Right lobe of liver (tissue), 6 donors: ENCODE data around the gene DOHH. TPM values are rescaled to one million over a fixed set of nuclear protein-coding genes. Genes with fewer than 3 reads are reported as not detected.
A peak's percentile ranks its signal among the peaks of the same experiment; 100 is the strongest.
"Not testable (repeated sequence)": the region's sequence is repeated elsewhere in the genome, so short reads cannot be mapped to it uniquely, and the experiment has no call there.

Experiments
- ATAC-seq, 4 donors: fragments of 200-7000 bp; cut with Tn5 transposase; one replicate each; pipeline ENCODE4 v1.9.1; 2020; ENCODE audit warnings: mild to moderate bottlenecking in 4 of 4, moderate library complexity in 4 of 4
- DNase-seq, 3 donors: peaks; one replicate each; pipeline ENCODE4 v3.0.0-alpha.2; 2020
- H3K27ac ChIP-seq, 3 donors: fragments of 200-600 bp; one replicate each; pipeline ENCODE4 v1.8.0; 2022
- H3K27me3 ChIP-seq, 2 donors: fragments of 200-600 bp; one replicate each; pipeline ENCODE4 v1.8.0; 2022
- H3K36me3 ChIP-seq, 4 donors: fragments of 200-600 bp; sonication (generic) in 1 of 4; one replicate each; pipeline versions ENCODE4 v1.5.1 to v1.8.0; 2017 to 2022; ENCODE audit warnings: control low read depth in 1 of 4
- H3K4me1 ChIP-seq, 4 donors: fragments of 200-600 bp; sonication (generic) in 1 of 4; one replicate each; pipeline versions ENCODE4 v1.5.1 to v1.8.0; 2017 to 2022; ENCODE audit warnings: control low read depth in 1 of 4
- H3K4me3 ChIP-seq, 3 donors: fragments of 200-600 bp; one replicate each; pipeline ENCODE4 v1.8.0; 2022
- H3K9me3 ChIP-seq, 4 donors: fragments of 200-600 bp; sonication (generic) in 1 of 4; one replicate each; pipeline versions ENCODE4 v1.5.1 to v1.8.0; 2017 to 2022; ENCODE audit warnings: control low read depth in 1 of 4
- CTCF ChIP-seq, 4 donors: fragments of 200-600 bp in 3 of 4; fragments of 450-650 bp in 1 of 4; IDR thresholded peaks; one replicate each; pipeline versions ENCODE4 v1.5.1 to v1.8.0; 2016 to 2022; ENCODE audit warnings: antibody characterized with exemption in 4 of 4, mild to moderate bottlenecking in 2 of 4
- POLR2A ChIP-seq: fragments of 450-650 bp; IDR thresholded peaks from one replicate; pipeline ENCODE4 v1.6.1; 2017; ENCODE audit warnings: antibody characterized with exemption, mild to moderate bottlenecking
- WGBS: methylation state at CpG from one replicate; pipeline ENCODE4 v1.1.6; 2018; ENCODE audit warnings: low coverage, low lambda C conversion rate; ENCODE audit not compliant: insufficient coverage; ENCODE audit errors: missing lambda C conversion rate; 5-methylcytosine and 5-hydroxymethylcytosine counted together
- intact Hi-C, 2 donors: fragments of 100-400 bp; cut with DNase I; formaldehyde crosslinking; loops; one replicate each; pipeline versions ENCODE4 v1.11.2 to v1.14.1; 2022
- total RNA-seq, 6 experiments: library from RNA; depleted of rRNA in 2 of 6; stranded (reverse); fragments of >200 nt in 2 of 6; fragmentation: NEBNext Ultra II Directional in 3 of 6; extraction: Animal tissue kit (Norgen Biotek cat#: 25700) in 3 of 6; gene quantifications; one replicate each; pipeline versions ENCODE4 v1.1.0 to v1.2.4, GENCODE V29; 2016 to 2023
- donor health status: DM: no; HTN: yes; CAD: no.
- donor health status: DM: no; HTN: no; CAD: no.
- donor health status: DM: no; HTN: no; CAD: no.
- donor health status: DM: no; HTN: yes; CAD: no.
- donor health status: DM: no; HTN: yes; CAD: no.

The DOHH gene
- total RNA-seq, 6 experiments from 2014 or later, result 3.7 to 16.7 (median 4.9) TPM

DNA sequence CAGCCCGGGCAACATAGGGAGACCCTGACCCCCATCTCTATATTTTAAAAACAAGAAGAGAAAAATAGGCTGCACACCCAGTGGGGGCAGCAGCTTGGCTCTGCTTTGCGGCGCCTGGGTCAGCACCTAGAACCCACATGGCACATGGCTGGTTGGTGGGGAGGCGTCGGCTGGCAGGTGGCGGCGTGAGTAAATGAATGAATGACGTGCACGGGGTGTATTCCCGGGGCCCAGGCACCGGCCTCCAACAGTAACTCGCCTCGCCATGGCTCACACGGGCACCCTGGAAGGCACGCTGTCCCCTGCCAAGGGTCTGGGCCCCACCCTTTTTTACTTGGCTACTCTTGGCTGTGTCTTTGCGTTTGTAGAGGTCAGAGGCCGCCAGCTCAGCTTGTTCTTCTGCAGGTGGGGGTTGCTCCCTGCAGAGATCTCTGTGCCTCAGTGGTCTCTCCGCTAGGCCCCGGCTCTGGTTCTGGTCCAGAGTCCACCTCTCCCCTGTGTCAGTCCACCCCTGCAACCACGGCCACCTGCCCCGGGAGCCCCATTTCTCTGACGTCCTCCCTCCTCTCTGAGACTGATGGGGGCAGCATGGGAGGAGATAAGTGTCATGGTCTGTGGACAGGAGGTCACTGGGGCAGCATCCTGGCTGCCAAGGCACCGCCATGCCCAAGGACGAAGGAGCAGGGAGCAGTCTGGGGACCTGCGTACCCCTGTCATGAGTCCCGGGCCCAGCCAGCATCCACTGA is 11.2 kb upstream of the DOHH start:
- TF ChIP-seq CTCF (IDR thresholded peaks at IDR 0.05) (no peak), POLR2A (no peak)
- DNase-seq, result peak in 1 of 3 donors; percentile 46
- WGBS, result 57% methylated on average over 3 of the region's 26 CpGs
- H3K36me3 ChIP-seq, result peaks cover 0 to 3% (median 0%) of the 10 kb centered on the region in 4 donors
- H3K27me3 ChIP-seq, result no peaks in the 10 kb centered on the region
- H3K9me3 ChIP-seq, result no peaks in the 10 kb centered on the region
- no peak for ATAC-seq
- no peak overlapping the region for H3K4me3 ChIP-seq
- intact Hi-C loops, result no loop called here
- peaks cover 0 to 45% (median 19%) of the 10 kb centered on the region in 4 donors for H3K4me1 ChIP-seq
- no peak overlapping the region for H3K27ac ChIP-seq

DNA sequence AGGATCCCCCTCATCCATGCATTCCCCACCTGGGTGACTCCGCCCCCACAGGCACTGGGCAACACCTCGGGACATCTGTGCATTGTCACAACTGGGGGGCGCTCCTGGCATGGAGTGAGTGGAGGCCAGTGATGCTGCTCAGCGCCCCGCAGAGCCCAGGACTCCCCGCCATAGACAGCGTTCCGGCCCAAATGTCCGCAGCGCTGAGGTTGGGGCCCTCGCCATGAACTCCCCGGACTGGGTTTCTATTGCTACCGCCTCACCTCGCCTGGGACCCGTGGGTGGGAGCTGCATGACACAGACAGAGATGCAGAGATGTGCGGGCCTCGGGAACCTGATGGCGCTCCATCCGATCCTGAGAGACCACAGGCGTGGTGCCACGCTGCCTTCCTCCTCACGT is 10.3 kb upstream of the DOHH start:
- Histone ChIP-seq H3K27ac (no peak overlapping the region), H3K27me3 (no peaks in the 10 kb centered on the region), H3K9me3 (no peaks in the 10 kb centered on the region), H3K36me3 (peaks cover 0 to 3% (median 0%) of the 10 kb centered on the region in 4 donors), H3K4me3 (no peak overlapping the region), H3K4me1 (peaks cover 0 to 35% (median 15%) of the 10 kb centered on the region in 4 donors)
- intact Hi-C loops, result no loop called here
- ATAC-seq (no peak), DNase-seq (peak in 1 of 3 donors; percentile 43)
- 75% methylated on average over 2 of the region's 22 CpGs for WGBS
- TF ChIP-seq CTCF (IDR thresholded peaks at IDR 0.05), result no peak
- no peak for TF ChIP-seq POLR2A

DNA sequence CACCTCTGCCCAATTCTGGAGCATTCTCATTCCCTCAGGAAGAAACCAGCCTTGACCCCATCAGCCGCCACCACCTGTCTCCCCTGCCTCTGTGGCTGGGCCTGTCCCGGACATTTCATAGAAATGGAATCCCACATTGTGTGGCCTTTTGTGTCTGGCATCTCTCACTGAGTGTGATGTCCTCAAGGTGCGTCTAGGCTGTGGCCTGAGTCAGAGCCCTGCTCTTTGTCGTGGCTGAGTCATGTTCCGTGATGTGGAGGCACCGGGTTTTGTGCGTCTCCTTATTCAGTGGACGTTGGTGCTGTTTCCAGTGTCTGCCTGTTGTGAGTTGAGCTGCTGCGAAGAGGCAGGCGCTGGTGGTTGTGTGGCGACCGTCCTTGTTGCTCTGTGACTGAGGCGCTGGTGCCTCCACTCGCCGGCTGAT is 9.1 kb upstream of the DOHH start:
- Histone ChIP-seq H3K36me3 (peaks cover 0 to 3% (median 0%) of the 10 kb centered on the region in 4 donors), H3K9me3 (no peaks in the 10 kb centered on the region), H3K4me3 (no peak overlapping the region), H3K27me3 (no peaks in the 10 kb centered on the region), H3K4me1 (peaks cover 0 to 43% (median 17%) of the 10 kb centered on the region in 4 donors), H3K27ac (no peak overlapping the region)
- DNase-seq (peak in 1 of 3 donors; percentile 43), ATAC-seq (no peak)
- TF ChIP-seq CTCF (IDR thresholded peaks at IDR 0.05) (no peak), POLR2A (no peak)
- WGBS, result 82% methylated on average over 10 of the region's 15 CpGs
- intact Hi-C loops, result no loop called here

GRCh38 chr19:3508771-3509535 is 8.5 kb upstream of the DOHH start:
- Histone ChIP-seq H3K4me1 (peaks cover 0 to 43% (median 17%) of the 10 kb centered on the region in 4 donors), H3K27ac (peak overlapping the region in 2 of 3 donors; percentile 66 to 76), H3K36me3 (peaks cover 0 to 3% (median 0%) of the 10 kb centered on the region in 4 donors), H3K27me3 (no peaks in the 10 kb centered on the region), H3K9me3 (no peaks in the 10 kb centered on the region), H3K4me3 (no peak overlapping the region)
- ATAC-seq (peak; percentile 0 to 11 (median 2)), DNase-seq (peak in 1 of 3 donors; percentile 72)
- intact Hi-C loops, result no loop called here
- WGBS, result 67% methylated on average over 16 of the region's 23 CpGs
- TF ChIP-seq CTCF (IDR thresholded peaks at IDR 0.05), result no peak
- TF ChIP-seq POLR2A, result no peak

DNA sequence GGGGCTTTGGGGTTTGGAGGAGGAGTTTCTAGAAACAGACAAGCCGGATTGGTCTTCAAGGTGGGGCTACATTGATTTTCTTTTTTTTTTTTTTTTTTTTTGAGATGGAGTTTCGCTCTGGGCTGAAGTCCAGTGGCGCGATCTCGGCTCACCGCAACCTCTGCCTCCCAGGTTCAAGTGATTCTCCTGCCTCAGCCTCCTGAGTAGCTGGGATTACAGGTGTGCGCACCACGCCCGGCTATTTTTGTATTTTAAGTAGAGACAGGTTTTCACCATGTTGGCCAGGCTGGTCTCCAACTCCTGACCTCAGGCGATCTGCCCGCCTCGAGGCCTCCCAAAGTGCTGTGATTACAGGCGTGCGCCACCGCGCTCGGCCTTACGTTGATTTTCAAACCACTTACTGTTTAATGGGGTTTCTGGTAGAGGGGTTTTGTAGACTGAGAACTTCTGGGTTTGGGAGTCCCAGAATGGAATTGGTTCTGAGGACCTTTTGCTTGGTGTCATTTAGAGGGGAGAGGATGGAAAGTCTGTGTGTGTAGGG is 7.7 kb upstream of the DOHH start:
- ATAC-seq, H3K36me3 ChIP-seq, H3K9me3 ChIP-seq, DNase-seq, H3K27me3 ChIP-seq, intact Hi-C loops: not testable (repeated sequence)
- Histone ChIP-seq H3K4me1 (peaks cover 0 to 41% (median 17%) of the 10 kb centered on the region in 4 donors), H3K4me3 (peak overlapping the region in 2 of 3 donors; percentile 63 to 99), H3K27ac (peak overlapping the region in 2 of 3 donors; percentile 66 to 76)
- 50% methylated on average over 18 of the region's 18 CpGs for WGBS
